HUES64 (cell line): ENCODE data around the gene GNLY.

ENCODE experiments used
- H3K27ac ChIP-seq: 2 replicates; pipeline ENCODE4 v1.7.0; 2013; ENCODE audit warnings: low read depth, low read length, inconsistent platforms
- H3K27me3 ChIP-seq: 2 replicates; pipeline ENCODE4 v1.6.1; 2013; ENCODE audit warnings: mild to moderate bottlenecking, low read length; ENCODE audit not compliant: insufficient read depth
- H3K36me3 ChIP-seq: 2 replicates; pipeline ENCODE4 v1.6.1; 2013; ENCODE audit warnings: mild to moderate bottlenecking, low read length; ENCODE audit not compliant: insufficient read depth
- H3K4me1 ChIP-seq: 2 replicates; pipeline ENCODE4 v1.6.1; 2013; ENCODE audit warnings: mild to moderate bottlenecking, low read length, moderate library complexity; ENCODE audit not compliant: insufficient read depth
- H3K4me3 ChIP-seq: 2 replicates; pipeline ENCODE4 v1.5.1; 2013; ENCODE audit warnings: mild to moderate bottlenecking, low read length, moderate library complexity
- H3K9ac ChIP-seq: 2 replicates; pipeline ENCODE4 v1.6.1; 2013; ENCODE audit warnings: mild to moderate bottlenecking, low read depth, low read length
- H3K9me3 ChIP-seq: 2 replicates; pipeline ENCODE4 v1.6.1; 2013; ENCODE audit warnings: low read depth, low read length; ENCODE audit not compliant: insufficient read depth
- WGBS: fragments of 150-250, 120-280 bp; methylation state at CpG from one replicate; pipeline ENCODE4 v1.1.7; 2013; ENCODE audit warnings: missing lambda C conversion rate; 5-methylcytosine and 5-hydroxymethylcytosine counted together

The GNLY gene

DNA sequence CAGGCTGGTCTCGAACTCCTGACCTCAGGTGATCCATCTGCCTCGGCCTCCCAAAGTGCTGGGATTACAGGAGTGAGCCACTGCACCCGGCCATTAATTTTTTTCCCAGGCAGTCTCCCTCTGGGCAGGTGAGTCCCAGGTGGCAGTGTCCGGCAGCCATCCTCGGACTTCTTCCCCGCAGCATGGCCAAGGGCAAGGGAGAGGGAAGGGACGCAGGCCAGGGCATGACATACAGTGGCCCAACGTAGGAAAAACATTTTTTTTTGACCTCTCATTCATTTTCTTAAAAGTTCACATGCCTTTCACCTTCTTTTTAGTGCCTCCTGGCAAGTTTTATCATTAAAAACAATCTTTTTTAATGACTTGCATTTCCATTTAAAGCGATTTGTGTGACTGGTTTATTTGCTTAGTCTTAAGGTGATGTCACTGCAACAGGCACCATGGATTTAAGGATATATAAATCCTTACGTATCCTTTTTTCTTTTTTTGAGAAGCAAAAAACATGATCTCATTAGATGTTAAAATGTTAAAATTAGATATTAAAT is 36.6 kb downstream of the GNLY start:
- H3K9ac ChIP-seq = no peak overlapping the region
- no peak overlapping the region for H3K4me3 ChIP-seq
- 92% methylated on average over 8 of the region's 10 CpGs for WGBS
- peaks cover 2% of the 10 kb centered on the region; the same call in 1 of the 2 replicates for H3K27me3 ChIP-seq
- no peaks in the 10 kb centered on the region for H3K4me1 ChIP-seq
- no peaks in the 10 kb centered on the region for H3K36me3 ChIP-seq
- H3K27ac ChIP-seq = no peak overlapping the region
- H3K9me3 ChIP-seq = no peaks in the 10 kb centered on the region

DNA sequence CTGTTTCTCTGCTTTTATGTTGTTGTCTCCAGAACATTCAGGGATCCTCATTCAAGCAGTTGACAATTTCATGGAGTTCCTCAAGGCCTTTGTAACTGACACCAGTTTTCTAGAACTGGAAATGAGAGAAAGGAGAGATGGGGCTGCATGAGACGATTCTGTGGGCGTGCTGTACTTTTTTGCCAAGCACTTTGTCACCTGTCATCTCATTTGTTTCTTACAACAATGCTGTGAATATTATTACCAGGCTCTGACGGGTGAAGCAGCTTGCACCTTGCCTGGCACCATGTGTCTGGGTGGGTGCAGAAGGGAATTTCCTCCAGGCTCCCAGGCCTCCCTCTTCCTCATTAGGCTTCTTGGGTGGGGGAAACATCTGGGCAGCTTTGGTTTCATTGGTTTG is 37.4 kb downstream of the GNLY start:
- no peak overlapping the region for H3K9ac ChIP-seq
- H3K9me3 ChIP-seq = no peaks in the 10 kb centered on the region
- H3K27me3 ChIP-seq = peaks cover 2% of the 10 kb centered on the region; the same call in 1 of the 2 replicates
- H3K36me3 ChIP-seq = no peaks in the 10 kb centered on the region
- H3K4me3 ChIP-seq = no peak overlapping the region
- H3K4me1 ChIP-seq = no peaks in the 10 kb centered on the region
- no peak overlapping the region for H3K27ac ChIP-seq
- 96% methylated on average over 3 of the region's 3 CpGs for WGBS

DNA sequence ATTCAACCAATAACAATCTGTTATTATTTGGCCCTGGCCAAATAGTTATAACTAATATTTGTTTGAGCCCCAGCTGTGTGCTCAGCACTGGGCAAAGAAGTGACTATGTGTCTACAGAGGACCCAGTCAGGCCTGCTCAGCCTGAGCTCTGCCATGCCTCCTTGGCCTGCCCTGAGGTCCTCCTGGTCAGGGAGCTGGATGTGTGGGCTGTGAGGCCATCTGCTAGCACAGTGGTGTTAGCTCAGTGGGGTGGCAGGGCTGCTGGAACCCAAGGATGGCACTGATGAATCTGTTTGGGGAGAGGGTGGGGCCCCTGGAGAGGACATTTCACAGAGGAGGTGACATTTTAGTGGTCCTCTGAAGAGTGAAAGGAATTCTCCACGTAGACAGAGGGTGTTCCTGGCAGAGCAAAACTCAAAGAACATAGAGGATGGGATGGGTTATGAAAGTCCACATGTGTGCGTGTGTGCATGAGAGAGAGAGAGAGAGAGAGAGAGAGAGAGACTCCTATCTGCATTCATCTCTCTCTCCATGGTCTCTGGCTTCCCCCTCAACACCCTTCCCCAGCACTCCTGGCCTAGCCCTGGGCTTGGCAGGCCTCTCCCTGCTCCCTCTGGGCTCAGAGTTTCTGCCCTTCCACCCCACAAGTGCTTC is 38.4 kb downstream of the GNLY start:
- 90% methylated on average over 2 of the region's 2 CpGs for WGBS

GRCh38 chr2:85733121-85733960 is 39.2 kb downstream of the GNLY start:
- Histone ChIP-seq H3K36me3 (no peaks in the 10 kb centered on the region), H3K9ac (no peak overlapping the region), H3K27ac (no peak overlapping the region), H3K4me3 (no peak overlapping the region), H3K27me3 (peaks cover 2% of the 10 kb centered on the region; the same call in 1 of the 2 replicates), H3K4me1 (no peaks in the 10 kb centered on the region), H3K9me3 (no peaks in the 10 kb centered on the region)
- 93% methylated on average over 18 of the region's 18 CpGs for WGBS

More for the DNA sequence above, 38.4 kb downstream of the GNLY start:
- no peak overlapping the region for H3K27ac ChIP-seq
- no peak overlapping the region for H3K9ac ChIP-seq
- H3K36me3 ChIP-seq = no peaks in the 10 kb centered on the region
- H3K27me3 ChIP-seq = peaks cover 2% of the 10 kb centered on the region; the same call in 1 of the 2 replicates
- H3K4me1 ChIP-seq = no peaks in the 10 kb centered on the region
- no peak overlapping the region for H3K4me3 ChIP-seq
- H3K9me3 ChIP-seq = no peaks in the 10 kb centered on the region

DNA sequence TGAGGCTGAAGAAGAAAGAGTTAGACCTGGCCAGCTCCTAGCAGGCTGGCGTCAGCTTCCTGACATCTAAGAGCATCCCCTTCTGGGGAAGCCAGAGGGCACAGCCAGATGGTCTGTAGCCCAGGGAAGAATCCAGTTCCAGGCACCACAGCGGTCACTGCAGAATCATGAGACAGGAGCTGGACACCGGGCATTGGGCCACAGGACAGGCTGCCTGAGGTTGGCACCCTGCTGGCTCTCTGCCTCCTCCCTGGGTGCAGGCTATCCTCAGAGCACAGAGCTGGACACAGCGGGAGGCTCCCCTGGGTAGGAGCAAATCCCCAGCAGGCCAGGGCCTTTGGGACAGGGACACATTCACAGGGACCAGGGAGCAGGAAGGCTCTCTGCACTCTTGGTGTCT is 39.9 kb downstream of the GNLY start:
- Histone ChIP-seq H3K36me3 (no peaks in the 10 kb centered on the region), H3K9ac (no peak overlapping the region), H3K27me3 (peaks cover 2% of the 10 kb centered on the region; the same call in 1 of the 2 replicates), H3K27ac (no peak overlapping the region), H3K4me3 (no peak overlapping the region), H3K9me3 (no peaks in the 10 kb centered on the region), H3K4me1 (no peaks in the 10 kb centered on the region)
- 92% methylated on average over 4 of the region's 4 CpGs for WGBS

DNA sequence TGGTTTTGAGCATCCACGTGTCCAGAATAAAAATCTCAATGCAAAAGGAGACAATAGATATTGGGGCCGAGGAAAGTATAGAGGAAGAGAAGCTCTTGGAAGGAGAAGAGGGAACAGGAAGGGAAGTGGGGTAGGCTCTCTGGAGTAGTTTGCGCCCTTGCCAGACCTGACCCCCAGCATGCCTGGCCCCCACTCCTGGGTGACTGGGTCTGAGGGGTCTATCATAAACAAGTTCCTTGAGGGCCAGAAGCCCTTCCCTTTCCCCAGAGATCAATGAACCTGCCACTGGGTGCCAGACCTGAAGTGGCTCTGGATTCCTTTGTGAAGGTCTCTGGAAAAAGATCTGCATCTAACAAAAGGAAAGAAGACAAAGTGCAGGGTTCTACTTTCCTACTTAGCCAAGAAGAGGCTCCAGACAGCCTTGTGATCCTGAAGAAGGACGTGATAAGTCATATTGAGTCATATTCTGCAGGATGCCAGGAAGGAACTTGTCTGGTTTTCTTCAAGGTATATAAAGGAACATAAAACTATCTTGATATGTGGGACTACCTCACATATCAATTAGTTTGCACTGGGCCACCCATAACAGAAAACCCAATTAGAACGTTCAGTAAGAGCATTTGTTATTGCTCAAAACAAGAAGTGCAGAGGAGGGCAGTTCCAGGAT is 40.9 kb downstream of the GNLY start:
- WGBS = 83% methylated on average over 5 of the region's 5 CpGs
- Histone ChIP-seq H3K27me3 (peaks cover 2% of the 10 kb centered on the region; the same call in 1 of the 2 replicates), H3K36me3 (no peaks in the 10 kb centered on the region), H3K9me3 (no peaks in the 10 kb centered on the region), H3K27ac (no peak overlapping the region), H3K9ac (no peak overlapping the region), H3K4me3 (no peak overlapping the region), H3K4me1 (no peaks in the 10 kb centered on the region)

- no peak overlapping the region for H3K9ac ChIP-seq
- no peak overlapping the region for H3K4me3 ChIP-seq
- no peak overlapping the region for H3K27ac ChIP-seq
- no peaks in the 10 kb centered on the region for H3K4me1 ChIP-seq
- no peaks in the 10 kb centered on the region for H3K36me3 ChIP-seq
- H3K27me3 ChIP-seq = peaks cover 2% of the 10 kb centered on the region; the same call in 1 of the 2 replicates
- H3K9me3 ChIP-seq = no peaks in the 10 kb centered on the region
Measured at GRCh38 chr2:85735691-85736090, 41.5 kb downstream of the GNLY start.

DNA sequence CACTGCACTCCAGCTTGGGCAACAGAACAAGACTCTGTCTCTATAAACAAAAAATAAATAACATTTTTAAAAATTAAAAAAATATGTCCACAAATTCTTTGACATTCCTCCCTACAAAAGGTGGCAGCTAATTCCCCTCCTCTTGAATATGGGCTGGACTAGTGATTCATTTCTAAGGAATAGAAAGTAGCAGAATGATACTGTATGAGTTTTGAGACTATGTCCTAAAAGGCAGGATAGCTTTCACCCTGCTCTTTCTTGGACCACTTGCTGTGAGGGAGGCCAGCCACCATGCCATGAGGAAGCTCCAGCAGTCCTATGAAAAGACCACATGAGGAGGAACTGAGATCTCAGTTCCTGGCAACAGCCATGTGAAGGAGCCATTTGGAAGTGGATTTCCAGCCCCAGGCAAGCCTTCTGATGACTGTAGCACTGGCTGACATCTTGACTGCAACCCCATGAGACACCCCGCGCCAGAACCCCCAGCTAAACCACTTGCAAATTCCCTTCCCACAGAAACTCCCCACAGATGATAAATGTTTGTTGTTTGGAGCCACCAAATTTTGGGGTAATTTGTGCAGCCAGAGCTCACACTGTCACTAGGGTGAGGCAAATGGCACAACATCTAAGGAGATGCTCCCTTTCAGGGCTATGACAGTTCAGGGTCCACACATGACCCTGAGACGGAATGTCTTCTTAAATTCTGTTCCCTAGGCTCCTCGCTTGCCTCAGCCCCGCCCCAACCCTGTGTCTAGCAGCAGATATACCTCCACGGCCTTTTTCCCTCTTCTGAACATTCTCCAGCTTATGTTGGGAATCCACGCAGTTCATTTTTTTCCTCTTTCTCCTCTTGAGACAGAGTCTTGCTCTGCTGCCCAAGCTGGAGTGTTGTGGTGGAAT is 42.5 kb downstream of the GNLY start:
- WGBS = 91% methylated on average over 7 of the region's 7 CpGs
- H3K36me3 ChIP-seq = no peaks in the 10 kb centered on the region
- no peak overlapping the region for H3K4me3 ChIP-seq
- no peak overlapping the region for H3K9ac ChIP-seq
- peaks cover 2% of the 10 kb centered on the region; the same call in 1 of the 2 replicates for H3K27me3 ChIP-seq
- H3K4me1 ChIP-seq = no peaks in the 10 kb centered on the region
- H3K9me3 ChIP-seq = no peaks in the 10 kb centered on the region
- H3K27ac ChIP-seq = no peak overlapping the region

GRCh38 chr2:85737481-85737880 is 43.3 kb downstream of the GNLY start:
- no peak overlapping the region for H3K27ac ChIP-seq

DNA sequence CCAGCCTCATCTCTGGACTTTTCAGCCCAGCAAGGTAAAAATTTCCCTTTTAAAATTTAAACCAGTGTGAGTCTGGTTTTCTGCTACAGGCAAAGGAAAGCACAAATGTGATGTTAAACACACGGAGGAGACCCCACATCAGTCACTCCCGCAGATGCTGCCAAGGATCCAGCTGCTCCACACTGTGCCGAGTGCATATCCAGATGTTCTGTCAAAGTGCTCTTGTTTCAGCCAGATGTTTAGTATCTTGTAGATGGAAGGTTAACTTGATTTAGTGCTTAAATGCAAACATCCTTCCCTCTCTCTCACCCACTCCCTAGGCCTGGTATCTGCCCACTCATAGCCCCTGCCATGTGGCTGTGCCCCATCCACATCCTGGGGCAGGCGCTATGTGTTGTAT is 43.8 kb downstream of the GNLY start:
- no peak overlapping the region for H3K9ac ChIP-seq
- 92% methylated on average over 4 of the region's 4 CpGs for WGBS
- H3K27ac ChIP-seq = no peak overlapping the region
- no peak overlapping the region for H3K4me3 ChIP-seq
- H3K27me3 ChIP-seq = peaks cover 2% of the 10 kb centered on the region; the same call in 1 of the 2 replicates
- H3K9me3 ChIP-seq = no peaks in the 10 kb centered on the region
- peaks cover 10% of the 10 kb centered on the region for H3K4me1 ChIP-seq
- no peaks in the 10 kb centered on the region for H3K36me3 ChIP-seq

More at GRCh38 chr2:85737481-85737880, 43.3 kb downstream of the GNLY start:
- Histone ChIP-seq H3K9me3 (no peaks in the 10 kb centered on the region), H3K27me3 (peaks cover 2% of the 10 kb centered on the region; the same call in 1 of the 2 replicates), H3K36me3 (no peaks in the 10 kb centered on the region), H3K4me3 (no peak overlapping the region), H3K4me1 (peaks cover 6% of the 10 kb centered on the region), H3K9ac (no peak overlapping the region)
- 93% methylated on average over 4 of the region's 4 CpGs for WGBS
